Measurements from ENCODE around the gene FCER1G.

DNA sequence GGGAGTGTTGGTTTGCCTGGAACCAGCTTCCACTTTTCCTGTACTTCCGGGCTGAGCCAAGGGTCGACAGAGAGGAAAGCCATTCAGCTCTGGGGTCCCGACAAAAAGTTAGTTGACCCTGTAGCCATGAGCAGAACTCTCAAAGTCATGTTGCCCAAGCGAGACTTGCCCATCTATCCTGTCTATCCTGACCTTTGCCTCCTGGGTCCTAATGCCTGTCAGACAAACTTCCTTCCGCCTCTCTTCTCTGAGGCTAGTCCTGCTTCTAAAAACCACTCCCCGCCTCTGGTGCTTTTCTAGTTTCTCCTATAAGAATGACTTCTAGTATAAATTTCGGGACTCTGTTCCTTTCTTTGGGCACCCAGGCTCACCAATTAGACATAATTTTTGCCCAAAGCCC lies 35.7 kb downstream of the FCER1G start:
- TF ChIP-seq, protein P1, sequence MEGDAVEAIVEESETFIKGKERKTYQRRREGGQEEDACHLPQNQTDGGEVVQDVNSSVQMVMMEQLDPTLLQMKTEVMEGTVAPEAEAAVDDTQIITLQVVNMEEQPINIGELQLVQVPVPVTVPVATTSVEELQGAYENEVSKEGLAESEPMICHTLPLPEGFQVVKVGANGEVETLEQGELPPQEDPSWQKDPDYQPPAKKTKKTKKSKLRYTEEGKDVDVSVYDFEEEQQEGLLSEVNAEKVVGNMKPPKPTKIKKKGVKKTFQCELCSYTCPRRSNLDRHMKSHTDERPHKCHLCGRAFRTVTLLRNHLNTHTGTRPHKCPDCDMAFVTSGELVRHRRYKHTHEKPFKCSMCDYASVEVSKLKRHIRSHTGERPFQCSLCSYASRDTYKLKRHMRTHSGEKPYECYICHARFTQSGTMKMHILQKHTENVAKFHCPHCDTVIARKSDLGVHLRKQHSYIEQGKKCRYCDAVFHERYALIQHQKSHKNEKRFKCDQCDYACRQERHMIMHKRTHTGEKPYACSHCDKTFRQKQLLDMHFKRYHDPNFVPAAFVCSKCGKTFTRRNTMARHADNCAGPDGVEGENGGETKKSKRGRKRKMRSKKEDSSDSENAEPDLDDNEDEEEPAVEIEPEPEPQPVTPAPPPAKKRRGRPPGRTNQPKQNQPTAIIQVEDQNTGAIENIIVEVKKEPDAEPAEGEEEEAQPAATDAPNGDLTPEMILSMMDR (IDR thresholded peaks at IDR 0.05), result no peak
- no peak for TF ChIP-seq EZH2 (IDR thresholded peaks at IDR 0.05)
